GM18502 (cell line): ENCODE results near the gene PSMD12.
A peak's percentile ranks its signal among the peaks of the same experiment; 100 is the strongest.
"Not testable (repeated sequence)": the region's sequence is repeated elsewhere in the genome, so short reads cannot be mapped to it uniquely, and the experiment has no call there.

ENCODE experiments used
- ATAC-seq: cut with Tn5 transposase; IDR thresholded peaks from one replicate; pipeline ENCODE4 v1.9.1; 2021; ENCODE audit warnings: mild to moderate bottlenecking; ENCODE audit not compliant: unreplicated experiment, poor library complexity

PSMD12 gene

DNA sequence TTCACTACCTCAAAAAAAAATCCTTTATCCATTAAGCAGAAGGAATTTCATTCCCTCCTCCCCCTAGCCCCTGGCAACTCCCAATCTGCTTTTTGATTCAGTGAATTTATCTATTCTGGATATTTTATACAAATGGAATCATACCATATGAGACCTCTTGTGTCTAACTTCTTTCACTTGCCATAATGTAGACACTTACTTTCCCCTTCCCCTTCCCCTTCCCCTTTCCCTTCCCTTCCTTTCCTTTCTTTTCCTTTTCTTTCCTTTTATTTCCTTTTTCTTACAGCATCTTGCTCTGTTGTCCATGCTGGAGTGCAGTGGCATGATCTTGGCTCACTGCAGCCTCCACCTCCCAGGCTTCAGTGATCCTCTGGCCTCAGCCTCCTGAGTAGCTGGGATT is 50.5 kb downstream of the PSMD12 start:
- no peak for ATAC-seq

DNA sequence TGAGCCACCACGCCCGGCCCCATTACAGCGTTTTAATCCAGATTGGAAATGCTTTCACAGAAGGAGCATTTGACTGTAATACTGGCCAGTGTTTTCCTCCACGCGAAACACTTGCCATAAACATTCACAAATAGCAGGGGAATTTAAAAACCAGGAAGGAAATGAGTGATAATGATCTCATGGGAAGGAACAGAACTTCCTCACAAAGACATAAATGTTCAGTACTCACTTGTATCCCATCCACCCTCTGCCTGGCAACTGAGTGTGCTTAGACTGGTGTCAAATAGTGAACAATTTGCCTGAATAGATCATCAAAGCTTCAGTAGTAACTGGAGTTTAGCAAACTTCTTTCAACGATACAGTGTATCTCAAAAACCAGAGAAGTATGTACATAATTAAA is 54.1 kb downstream of the PSMD12 start:
- no peak for ATAC-seq

DNA sequence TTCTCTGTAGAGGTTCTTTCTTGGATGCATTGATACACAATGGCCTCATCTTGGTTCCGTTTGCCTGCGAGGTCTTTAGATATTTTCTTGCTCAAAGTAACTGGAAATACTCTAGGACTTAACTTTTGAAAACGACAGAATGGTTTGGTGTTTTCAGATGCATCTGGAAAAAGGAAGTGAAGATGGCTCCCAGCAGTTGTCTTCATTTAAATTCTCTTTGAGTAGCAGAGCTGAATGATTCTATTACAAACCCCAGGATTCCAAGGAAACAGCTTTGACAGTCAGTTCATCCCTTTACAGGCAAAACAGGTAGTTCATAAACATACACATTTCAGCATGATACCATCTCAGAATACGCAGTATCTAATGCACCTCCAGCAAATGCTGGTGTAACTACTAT is 54.8 kb downstream of the PSMD12 start:
- ATAC-seq = no peak

DNA sequence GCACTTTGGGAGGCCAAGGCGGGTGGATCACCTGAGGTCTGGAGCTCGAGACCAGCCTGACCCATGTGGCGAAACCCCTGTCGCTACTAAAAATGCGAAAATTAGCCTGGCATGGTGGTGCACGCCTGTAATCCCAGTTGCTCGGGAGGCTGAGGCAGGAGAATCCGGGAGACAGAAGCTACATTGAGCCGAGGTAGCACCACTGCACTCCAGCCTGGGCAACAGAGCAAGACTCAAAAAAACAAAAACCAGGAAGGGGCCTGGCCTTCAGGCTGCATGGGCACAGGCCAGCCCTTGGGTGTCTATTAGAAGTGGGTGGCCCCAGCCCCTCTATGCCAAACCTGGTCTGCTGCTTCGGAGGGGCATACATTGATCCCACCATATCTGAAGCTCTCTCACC is 56.0 kb downstream of the PSMD12 start:
- ATAC-seq = no peak

DNA sequence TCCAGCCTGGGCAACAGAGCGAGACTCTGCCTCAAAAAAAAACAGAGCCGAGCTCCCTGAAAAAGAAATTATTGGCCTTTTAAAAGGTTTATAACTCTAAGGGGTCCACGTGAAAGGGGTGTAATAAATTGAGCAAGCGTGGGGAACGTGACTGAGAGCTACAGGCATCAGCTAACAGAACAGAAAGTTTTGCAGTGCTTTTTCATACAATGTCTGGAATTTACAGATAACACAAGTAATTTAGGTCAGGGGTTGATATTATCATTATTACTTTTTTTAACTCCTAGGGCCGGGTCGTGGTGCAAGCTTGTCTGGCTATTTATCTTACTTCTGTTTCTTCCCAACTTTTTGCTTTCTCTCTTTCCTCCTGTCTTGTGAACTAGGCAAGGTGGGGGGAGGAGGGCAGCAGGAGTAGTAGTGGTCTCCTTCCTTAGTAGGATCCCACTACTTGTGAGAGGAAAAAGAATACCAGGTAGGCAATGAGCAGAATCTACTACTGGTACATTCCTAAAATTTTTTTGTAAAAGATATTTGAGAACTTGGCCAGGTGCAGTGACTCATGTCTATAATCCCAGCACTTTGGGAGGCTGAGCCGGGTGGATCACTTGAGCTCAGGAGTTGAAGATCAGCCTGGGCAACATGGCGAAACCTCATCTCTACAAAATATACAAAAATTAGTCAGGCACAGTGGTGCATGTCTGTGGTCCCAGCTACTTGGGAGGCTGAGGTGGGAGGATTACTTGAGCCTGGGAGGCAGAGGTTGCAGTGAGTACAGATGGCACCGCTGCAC is 60.7 kb downstream of the PSMD12 start:
- not testable (repeated sequence) for ATAC-seq

DNA sequence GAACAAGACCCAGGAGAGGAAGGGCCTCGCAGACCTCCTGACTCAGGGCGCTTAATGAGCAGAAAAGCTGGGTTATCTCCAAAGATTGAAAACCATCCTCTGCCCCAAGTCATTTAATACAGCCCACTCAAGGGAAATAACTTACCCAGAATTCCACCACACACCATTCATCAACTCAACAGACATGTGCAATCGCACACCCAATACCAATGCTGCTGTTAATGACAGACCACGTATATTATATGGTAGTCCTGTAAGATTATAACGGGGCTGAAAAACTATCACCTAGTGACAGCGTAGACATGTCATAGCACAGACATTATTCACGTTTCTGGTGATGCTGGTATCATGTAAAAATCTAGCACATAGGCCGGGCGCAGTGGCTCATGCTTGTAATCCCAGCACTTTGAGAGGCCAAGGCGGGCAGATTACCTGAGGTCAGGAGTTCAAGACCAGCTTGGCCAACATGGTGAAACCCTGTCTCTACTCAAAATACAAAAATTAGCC is 68.9 kb downstream of the PSMD12 start:
- no peak for ATAC-seq

DNA sequence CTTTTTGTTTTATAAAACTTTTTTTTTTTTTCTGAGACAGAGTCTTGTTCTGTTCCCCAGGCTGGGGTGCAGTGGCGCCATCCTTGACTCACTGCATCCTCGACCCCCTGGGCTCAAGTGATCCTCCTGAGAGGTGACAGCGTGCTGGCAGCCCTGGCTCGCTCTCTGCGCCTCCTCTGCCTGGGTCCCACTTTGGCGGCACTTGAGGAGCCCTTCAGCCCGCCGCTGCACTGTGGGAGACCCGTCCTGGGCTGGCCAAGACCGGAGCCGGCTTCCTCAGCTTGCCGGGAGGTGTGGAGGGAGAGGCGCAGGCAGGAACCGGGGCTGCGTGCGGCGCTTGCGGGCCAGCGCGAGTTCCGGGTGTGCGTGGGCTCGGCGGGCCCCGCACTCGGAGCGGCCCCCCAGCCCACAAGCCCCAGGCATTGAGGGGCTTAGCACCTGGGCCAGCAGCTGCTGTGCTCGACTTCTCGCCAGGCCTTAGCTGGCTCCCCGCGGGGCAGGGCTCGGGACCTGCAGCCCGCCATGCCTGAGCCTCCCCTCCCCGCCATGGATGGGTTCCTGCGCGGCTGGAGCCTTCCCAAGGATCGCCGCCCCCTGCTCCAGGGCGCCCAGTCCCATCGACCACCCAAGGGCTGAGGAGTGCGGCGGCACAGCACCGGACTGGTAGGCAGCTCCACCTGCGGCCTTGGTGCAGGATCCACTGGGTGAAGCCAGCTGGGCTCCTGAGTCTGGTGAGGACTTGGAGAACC is 71.8 kb downstream of the PSMD12 start:
- ATAC-seq = no peak

DNA sequence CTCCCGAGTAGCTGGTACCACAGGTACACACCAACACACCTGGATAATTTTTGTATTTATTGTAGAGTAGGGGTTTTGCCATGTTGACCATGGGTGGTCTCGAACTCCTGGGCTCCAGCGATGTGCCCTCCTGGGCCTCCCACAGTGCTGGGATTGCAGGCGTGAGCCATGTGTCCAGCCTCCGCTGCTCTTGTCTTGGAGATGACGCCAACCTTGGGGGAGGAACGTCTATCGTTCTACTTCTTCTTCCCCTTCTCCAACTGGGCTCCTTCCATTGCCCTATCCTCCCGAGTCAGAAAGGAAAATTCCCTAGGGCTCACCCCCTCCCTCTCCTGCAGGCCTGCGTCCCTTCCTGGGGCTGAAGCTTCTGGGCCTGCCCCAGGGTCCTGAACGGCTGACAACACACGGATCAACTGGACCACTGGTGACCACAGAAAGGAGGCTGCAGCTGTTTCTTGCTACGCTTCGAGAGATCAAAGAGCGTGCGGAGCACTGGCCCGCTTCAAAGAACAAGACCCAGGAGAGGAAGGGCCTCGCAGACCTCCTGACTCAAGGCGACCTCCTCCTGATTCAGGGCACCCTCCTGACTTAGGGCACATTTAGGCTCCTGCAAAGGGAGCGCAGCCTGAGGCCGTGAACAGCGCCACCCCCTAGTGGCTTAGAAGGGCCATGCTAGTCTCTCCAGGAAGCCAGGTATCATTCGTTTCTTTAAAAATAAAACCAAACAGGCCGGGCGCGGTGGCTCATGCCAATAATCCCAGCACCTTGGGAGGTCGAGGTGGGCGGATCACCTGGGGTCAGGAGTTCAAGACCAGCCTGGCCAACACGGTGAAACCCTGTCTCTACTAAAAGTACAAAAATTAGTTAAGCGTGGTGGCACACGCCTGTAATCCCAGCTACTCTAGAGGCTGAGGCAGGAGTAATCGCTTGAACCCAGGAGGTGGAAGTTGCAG is 72.8 kb downstream of the PSMD12 start:
- peak; percentile 85 for ATAC-seq

DNA sequence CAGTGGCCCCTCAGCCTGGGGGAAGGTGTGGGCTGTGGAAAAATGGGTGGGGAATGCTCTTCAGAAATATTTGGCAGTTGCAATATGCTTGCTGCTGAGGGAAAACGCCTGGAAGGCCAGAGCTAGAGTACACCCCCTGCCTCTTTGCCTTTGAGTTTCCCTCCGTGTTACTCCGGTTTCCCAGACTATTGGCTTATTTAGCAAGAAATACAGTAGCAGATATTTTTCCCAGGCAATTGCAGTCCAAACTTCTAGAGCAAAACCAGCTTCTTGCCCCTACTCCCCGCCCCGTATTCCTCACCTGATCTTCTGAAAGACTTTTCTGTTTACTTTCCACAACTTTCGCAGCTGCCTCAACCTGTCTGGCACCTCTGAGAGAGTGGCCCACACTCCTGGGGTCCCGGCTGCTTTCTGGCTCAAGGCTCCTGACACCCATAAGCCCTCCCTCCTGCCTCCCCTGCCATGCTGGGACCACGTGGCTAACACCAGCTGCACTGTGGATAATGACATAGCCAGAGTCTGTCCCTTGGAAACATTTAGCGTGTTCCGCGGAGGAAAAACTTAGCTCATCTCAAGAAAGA is 75.6 kb downstream of the PSMD12 start:
- ATAC-seq = no peak

DNA sequence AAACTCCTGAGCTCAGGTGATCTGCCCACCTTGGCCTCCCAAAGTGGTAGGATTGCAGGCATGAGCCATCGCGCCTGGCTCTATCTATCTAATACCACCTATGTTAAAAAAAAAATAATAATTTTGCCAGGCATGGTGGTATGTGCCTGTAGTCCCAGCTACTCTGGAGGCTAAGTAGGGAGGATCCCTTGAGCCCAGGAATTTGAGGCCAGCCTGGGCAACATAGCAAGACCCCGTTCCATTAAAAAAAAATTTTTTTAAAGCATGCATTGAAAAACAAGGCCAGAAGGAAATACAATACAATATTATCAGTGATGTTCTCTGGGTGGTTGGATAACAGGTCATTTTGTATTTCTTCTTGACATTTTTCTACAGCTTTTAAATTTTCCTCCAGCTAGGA is 76.1 kb downstream of the PSMD12 start:
- no peak for ATAC-seq

DNA sequence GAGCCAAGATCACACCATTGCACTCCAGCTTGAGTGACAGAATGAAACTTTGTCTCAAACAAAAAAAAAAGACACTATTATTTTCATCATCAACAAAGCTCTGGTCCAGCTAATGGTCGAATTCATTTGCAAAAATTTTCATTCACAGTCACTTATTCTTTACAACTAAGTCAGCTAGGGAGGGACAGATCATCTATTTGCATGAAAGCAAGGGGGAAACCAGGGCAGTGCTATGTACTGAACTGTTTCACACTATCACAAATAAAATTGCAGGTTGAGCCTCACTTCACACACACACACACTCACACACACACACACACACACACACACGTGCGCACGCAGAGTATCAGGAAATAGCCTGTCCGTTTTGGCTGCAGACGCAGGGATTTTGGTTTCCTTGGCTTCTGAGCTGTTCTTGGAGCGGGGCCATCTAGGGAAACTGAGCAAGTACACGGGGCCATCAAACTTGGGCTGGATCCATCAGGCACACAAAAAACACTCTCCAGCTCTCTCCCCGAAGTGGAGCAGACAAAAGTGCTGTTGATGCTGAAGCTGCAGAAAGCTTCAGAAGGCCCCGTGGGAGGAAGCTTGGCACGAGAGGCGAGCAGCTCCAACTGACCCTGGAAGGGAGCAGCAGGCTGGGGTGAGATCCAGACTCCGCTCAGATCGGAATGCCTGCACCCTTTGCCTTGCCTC is 77.0 kb downstream of the PSMD12 start:
- ATAC-seq = no peak
